K562 (cell line): Measurements from ENCODE around the gene CYP2A6. TPM values are rescaled to one million over a fixed set of nuclear protein-coding genes. Genes with fewer than 3 reads are reported as not detected.

Experiments
- ARID2 ChIP-seq: fragments of 450-650 bp; IDR thresholded peaks from 2 replicates; pipeline ENCODE4 v1.6.1; 2017; ENCODE audit warnings: antibody characterized with exemption, mild to moderate bottlenecking
- ATF3 ChIP-seq, 2 experiments: fragments of 450-650 bp in 1 of 2; sonication (generic) in 1 of 2; formaldehyde crosslinking in 1 of 2; IDR thresholded peaks in 1 of 2; conservative IDR thresholded peaks in 1 of 2; 2 replicates each; pipeline versions ENCODE4 v1.6.1 to v1.8.1; 2016 to 2023; ENCODE audit warnings: mild to moderate bottlenecking in 2 of 2, moderate library complexity in 2 of 2, inconsistent platforms in 1 of 2, missing genetic modification reagents in 1 of 2
- BACH1 ChIP-seq: fragments of 200-800 bp; sonication (Bioruptor generic); IDR thresholded peaks from 2 replicates; pipeline ENCODE4 v1.6.1; 2016; ENCODE audit warnings: missing genetic modification characterization, missing compliant biosample characterization
- BRD9 ChIP-seq: fragments of 450-650 bp; IDR thresholded peaks from 2 replicates; pipeline ENCODE4 v1.6.1; 2018; ENCODE audit warnings: low read depth; ENCODE audit not compliant: partially characterized antibody
- E2F8 ChIP-seq: fragments of 450-650 bp; IDR thresholded peaks from 2 replicates; pipeline ENCODE4 v1.7.1; 2018; ENCODE audit warnings: mild to moderate bottlenecking, low read depth; ENCODE audit not compliant: partially characterized antibody
- FUS ChIP-seq: fragments of 200-400 bp; formaldehyde crosslinking; optimal IDR thresholded peaks from 2 replicates; pipeline ENCODE3; 2017; ENCODE audit warnings: low read depth, low read length
- GABPB2 ChIP-seq: fragments of 250-450 bp; sonication (Bioruptor Pico); conservative IDR thresholded peaks from 2 replicates; pipeline ENCODE4 v1.5.1; 2021; ENCODE audit warnings: mild to moderate bottlenecking
- HDGF ChIP-seq: fragments of 450-650 bp; IDR thresholded peaks from 2 replicates; pipeline ENCODE4 v1.6.1; 2016
- HIVEP1 ChIP-seq: fragments of 250-450 bp; sonication (Bioruptor Pico); IDR thresholded peaks from 2 replicates; pipeline ENCODE4 v1.4.0; 2020; ENCODE audit warnings: mild to moderate bottlenecking
- HMGN3 ChIP-seq: IDR thresholded peaks from 2 replicates; pipeline ENCODE4 v1.6.1; 2011; ENCODE audit warnings: borderline replicate concordance, low read depth, mild to moderate bottlenecking, mixed read lengths, low read length; ENCODE audit not compliant: insufficient read length; ENCODE audit errors: extremely low read depth
- HNRNPK ChIP-seq: fragments of 200-400 bp; formaldehyde crosslinking; IDR thresholded peaks from one replicate; pipeline ENCODE4 v1.6.1; 2018; ENCODE audit warnings: mild to moderate bottlenecking, low read depth, low read length; ENCODE audit not compliant: poor library complexity, severe bottlenecking
- HSF4 ChIP-seq: fragments of 250-450 bp; sonication (Bioruptor Pico); IDR thresholded peaks from 2 replicates; pipeline ENCODE4 v2.1.2; 2022; ENCODE audit warnings: mild to moderate bottlenecking, moderate library complexity, borderline replicate concordance
- ILK ChIP-seq: fragments of 450-650 bp; IDR thresholded peaks from 2 replicates; pipeline ENCODE4 v1.6.1; 2016; ENCODE audit warnings: missing genetic modification characterization, low read depth, mild to moderate bottlenecking, missing compliant biosample characterization, moderate library complexity, borderline replicate concordance
- JUN ChIP-seq, 2 experiments: sonication (generic) in 1 of 2; formaldehyde crosslinking in 1 of 2; IDR thresholded peaks; 2 replicates each; pipeline versions ENCODE4 v1.6.1 to v1.8.0; 2012 to 2022; ENCODE audit warnings: borderline replicate concordance in 2 of 2, mild to moderate bottlenecking in 2 of 2, improper control_type of control experiment in 1 of 2, low read depth in 1 of 2, low read length in 1 of 2, missing genetic modification reagents in 1 of 2
- KHSRP ChIP-seq: fragments of 450-650 bp; IDR thresholded peaks from 2 replicates; pipeline ENCODE4 v1.6.1; 2017
- MAFG ChIP-seq: fragments of 450-650 bp; conservative IDR thresholded peaks from 2 replicates; pipeline ENCODE4 v1.6.1; 2016; ENCODE audit warnings: missing genetic modification characterization, missing compliant biosample characterization
- MAZ ChIP-seq, 2 experiments: fragments of 450-650 bp in 1 of 2; sonication (generic) in 1 of 2; formaldehyde crosslinking; IDR thresholded peaks in 1 of 2; conservative IDR thresholded peaks in 1 of 2; 2 replicates each; pipeline versions ENCODE4 v1.4.0 to v1.5.0; 2020; ENCODE audit warnings: mild to moderate bottlenecking in 1 of 2, missing genetic modification reagents in 1 of 2
- NCOA2 ChIP-seq, 2 experiments: fragments of 450-650 bp; IDR thresholded peaks; 2 replicates each; pipeline ENCODE4 v1.6.1; 2018; ENCODE audit warnings: mild to moderate bottlenecking in 2 of 2, moderate library complexity in 1 of 2; ENCODE audit not compliant: partially characterized antibody in 2 of 2
- NFATC3 ChIP-seq: fragments of 450-650 bp; IDR thresholded peaks from 2 replicates; pipeline ENCODE4 v1.6.1; 2017; ENCODE audit warnings: mild to moderate bottlenecking
- PCBP2 ChIP-seq: fragments of 200-400 bp; formaldehyde crosslinking; IDR thresholded peaks from 2 replicates; pipeline ENCODE4 v1.6.1; 2018; ENCODE audit warnings: low read length, low read depth, mild to moderate bottlenecking, moderate library complexity; ENCODE audit not compliant: poor library complexity, severe bottlenecking
- PRMT5 ChIP-seq: sonication (generic); formaldehyde crosslinking; IDR thresholded peaks from 2 replicates; pipeline ENCODE4 v1.5.0; 2020; ENCODE audit warnings: missing genetic modification reagents
- SREBF2 ChIP-seq: sonication (generic); formaldehyde crosslinking; IDR thresholded peaks from 2 replicates; pipeline ENCODE4 v1.4.0; 2020; ENCODE audit warnings: mild to moderate bottlenecking, missing genetic modification reagents
- TCF7L2 ChIP-seq: fragments of 150-350 bp; IDR thresholded peaks from 2 replicates; pipeline ENCODE4 v1.6.1; 2016; ENCODE audit warnings: low read depth, mild to moderate bottlenecking, low read length, moderate library complexity
- ZKSCAN3 ChIP-seq: fragments of 250-450 bp; sonication (Bioruptor Pico); IDR thresholded peaks from 2 replicates; pipeline ENCODE4 v1.4.0; 2020
- ZNF316 ChIP-seq: fragments of 450-650 bp; IDR thresholded peaks from 2 replicates; pipeline ENCODE4 v1.6.1; 2016
- ZNF644 ChIP-seq: fragments of 200-800 bp; sonication (Bioruptor generic); IDR thresholded peaks from 2 replicates; pipeline ENCODE4 v1.6.1; 2016; ENCODE audit warnings: low read depth, missing genetic modification characterization, missing compliant biosample characterization
- polyA plus RNA-seq, 8 experiments: library from polyadenylated mRNA; depleted of rRNA in 4 of 8; stranded (reverse) in 5 of 8; unstranded in 3 of 8; fragments of >200 nt; fragmentation: Nextera tagmentation in 2 of 8; fragmentation: Illumina TruSeq in 1 of 8; extraction: Ambion mirVana in 2 of 8; extraction: Trizol in 1 of 8; gene quantifications; 2 replicates each; pipeline versions ENCODE4 v1.2.1 to v1.2.3, GENCODE V29; 2011 to 2014; ENCODE audit warnings: inconsistent platforms in 1 of 8, missing spikeins in 1 of 8
- total RNA-seq, 7 experiments: library from RNA; depleted of rRNA in 6 of 7; stranded (reverse); fragments of >200 nt in 6 of 7; fragmentation: Illumina TruSeq in 2 of 7; extraction: Trizol in 2 of 7; gene quantifications; 2 replicates each; pipeline versions ENCODE4 v1.2.1 to v1.2.3, GENCODE V29; 2011 to 2021; ENCODE audit warnings: low replicate concordance in 1 of 7

Gene CYP2A6
- total and polyA plus RNA-seq, 9 of the 15 experiments (the other 6 are each of a cell fraction or from before 2014, with no cell fraction given), result 0.31 TPM; not detected in 8

- TF ChIP-seq HNRNPK, result no peak
- no peak for TF ChIP-seq ZKSCAN3 (CRISPR knock-in tag)
- TF ChIP-seq ATF3 (IDR thresholded peaks at IDR 0.05), result no peak; the same call in 1 of the 2 replicates
- TF ChIP-seq ATF3 (CRISPR knock-in tag; conservative IDR thresholded peaks at IDR 0.05), result no peak
- no peak for TF ChIP-seq FUS
- no peak for TF ChIP-seq NCOA2 (IDR thresholded peaks at IDR 0.05; ENCODE audit: partially characterized antibody in 2 of 2)
- no peak for TF ChIP-seq HMGN3
- no peak for TF ChIP-seq E2F8
- TF ChIP-seq ILK, result no peak
- no peak for TF ChIP-seq JUN (IDR thresholded peaks at IDR 0.05; ENCODE audit: borderline replicate concordance, low read depth, low read length)
- TF ChIP-seq JUN (CRISPR knock-in tag; IDR thresholded peaks at IDR 0.05; ENCODE audit: borderline replicate concordance), result no peak
- TF ChIP-seq HSF4 (CRISPR knock-in tag), result no peak
- no peak for TF ChIP-seq ARID2
- TF ChIP-seq BRD9, result peak; percentile 74
- TF ChIP-seq BACH1 (tag), result no peak
- TF ChIP-seq ZNF644, result no peak
- no peak for TF ChIP-seq MAFG
- no peak for TF ChIP-seq HIVEP1
- no peak for TF ChIP-seq PRMT5 (CRISPR knock-in tag)
- 0 out of 2 replicates have a peak, but pooled peaks have one; percentile 69 for TF ChIP-seq NFATC3
- no peak for TF ChIP-seq SREBF2
- no peak for TF ChIP-seq HDGF
- no peak for TF ChIP-seq MAZ (CRISPR knock-in tag; conservative IDR thresholded peaks at IDR 0.05 in 1 of 2, IDR thresholded peaks at IDR 0.05 in 1 of 2)
- TF ChIP-seq PCBP2, result no peak
- no peak for TF ChIP-seq ZNF316
- TF ChIP-seq TCF7L2, result no peak
- TF ChIP-seq KHSRP, result 0 out of 2 replicates have a peak, but pooled peaks have one; percentile 22
- TF ChIP-seq GABPB2 (CRISPR knock-in tag), result no peak
These were observed 52.1 kb downstream of the CYP2A6 start (continued) for GRCh38 chr19:40797963-40798682.
